Mesenchymal stem cell (in vitro differentiated cells and primary cell): Measurements from ENCODE around the gene INPP5A.
A peak's percentile ranks its signal among the peaks of the same experiment; 100 is the strongest.

Source experiments
- DNase-seq: peaks from one replicate; pipeline ENCODE4 v3.0.0-alpha.2; 2013
- H2AFZ ChIP-seq: one replicate; pipeline ENCODE4 v1.6.1; 2013; ENCODE audit warnings: low read depth, mild to moderate bottlenecking, control low read depth, inconsistent platforms, low read length, moderate library complexity
- H2AK5ac ChIP-seq: 2 replicates; pipeline ENCODE4 v1.6.1; 2013; ENCODE audit warnings: low read length, moderate library complexity, mild to moderate bottlenecking, inconsistent platforms; ENCODE audit not compliant: severe bottlenecking
- H2BK120ac ChIP-seq: one replicate; pipeline ENCODE4 v1.6.1; 2013; ENCODE audit warnings: low read depth, mild to moderate bottlenecking, inconsistent platforms, low read length, moderate library complexity
- H2BK12ac ChIP-seq, 2 experiments: one replicate each; pipeline ENCODE4 v1.6.1; 2013; ENCODE audit warnings: inconsistent platforms in 2 of 2, low read length in 2 of 2, mild to moderate bottlenecking in 2 of 2, moderate library complexity in 2 of 2, control low read depth in 1 of 2
- H2BK15ac ChIP-seq: one replicate; pipeline ENCODE4 v1.6.1; 2013; ENCODE audit warnings: mild to moderate bottlenecking, low read depth, inconsistent platforms; ENCODE audit not compliant: poor library complexity, severe bottlenecking
- H2BK5ac ChIP-seq: 2 replicates; pipeline ENCODE4 v1.6.1; 2013; ENCODE audit warnings: low read depth, mild to moderate bottlenecking, low read length, control low read depth, inconsistent platforms; ENCODE audit not compliant: poor library complexity, severe bottlenecking
- H3K14ac ChIP-seq, 2 experiments: one replicate each; pipeline ENCODE4 v1.6.1; 2013; ENCODE audit warnings: inconsistent platforms in 2 of 2, low read length in 2 of 2, control low read depth in 1 of 2, mild to moderate bottlenecking in 1 of 2, moderate library complexity in 1 of 2
- H3K18ac ChIP-seq, 2 experiments: one replicate each; pipeline ENCODE4 v1.6.1; 2013; ENCODE audit warnings: inconsistent platforms in 2 of 2, low read length in 2 of 2, control low read depth in 1 of 2, low read depth in 1 of 2, mild to moderate bottlenecking in 1 of 2
- H3K23ac ChIP-seq, 2 experiments: one replicate each; pipeline ENCODE4 v1.6.1; 2013; ENCODE audit warnings: inconsistent platforms in 2 of 2, low read length in 2 of 2, mild to moderate bottlenecking in 2 of 2, moderate library complexity in 2 of 2, control low read depth in 1 of 2
- H3K27ac ChIP-seq: 2 replicates; pipeline ENCODE4 v1.5.1; 2013; ENCODE audit warnings: mild to moderate bottlenecking, moderate library complexity, low read length, control low read depth, inconsistent platforms; ENCODE audit not compliant: poor library complexity, severe bottlenecking
- H3K27me3 ChIP-seq, 2 experiments: 2 replicates each; pipeline versions ENCODE4 v1.6.1 to v1.7.0; 2013; ENCODE audit warnings: low read length in 2 of 2, mild to moderate bottlenecking in 2 of 2, moderate library complexity in 2 of 2, control low read depth in 1 of 2, inconsistent platforms in 1 of 2; ENCODE audit not compliant: control insufficient read depth in 1 of 2, insufficient read depth in 1 of 2
- H3K36me3 ChIP-seq, 2 experiments: 2 replicates each; pipeline versions ENCODE4 v1.6.1 to v1.7.0; 2013; ENCODE audit warnings: low read length in 2 of 2, control low read depth in 1 of 2, inconsistent platforms in 1 of 2, low read depth in 1 of 2, mild to moderate bottlenecking in 1 of 2; ENCODE audit not compliant: insufficient read depth in 2 of 2, control insufficient read depth in 1 of 2
- H3K4ac ChIP-seq, 2 experiments: one replicate each; pipeline ENCODE4 v1.6.1; 2013; ENCODE audit warnings: inconsistent platforms in 2 of 2, low read length in 2 of 2, mild to moderate bottlenecking in 2 of 2, moderate library complexity in 2 of 2, control low read depth in 1 of 2, low read depth in 1 of 2
- H3K4me1 ChIP-seq: 2 replicates; pipeline ENCODE4 v1.6.1; 2013; ENCODE audit warnings: low read depth, low read length, control low read depth; ENCODE audit not compliant: control insufficient read depth, insufficient read depth
- H3K4me2 ChIP-seq: 2 replicates; pipeline ENCODE4 v1.6.1; 2013; ENCODE audit warnings: low read length, mild to moderate bottlenecking, inconsistent platforms; ENCODE audit not compliant: poor library complexity, severe bottlenecking
- H3K4me3 ChIP-seq, 2 experiments: 2 replicates each; pipeline versions ENCODE4 v1.5.1 to v1.7.0; 2013; ENCODE audit warnings: low read length in 2 of 2, mild to moderate bottlenecking in 2 of 2, control low read depth in 1 of 2, low read depth in 1 of 2; ENCODE audit not compliant: insufficient read depth in 1 of 2
- H3K79me1 ChIP-seq: replicated peaks from 2 replicates; pipeline ENCODE4 v1.6.1; 2013; ENCODE audit warnings: mild to moderate bottlenecking, control low read depth, low read length, inconsistent platforms; ENCODE audit not compliant: poor library complexity, severe bottlenecking
- H3K9ac ChIP-seq: 2 replicates; pipeline ENCODE4 v1.7.0; 2013; ENCODE audit warnings: mild to moderate bottlenecking, low read length, moderate library complexity
- H3K9me3 ChIP-seq: 2 replicates; pipeline ENCODE4 v1.7.0; 2013; ENCODE audit warnings: mild to moderate bottlenecking, low read length; ENCODE audit not compliant: control insufficient read depth
- H4K8ac ChIP-seq: one replicate; pipeline ENCODE4 v1.6.1; 2013; ENCODE audit warnings: inconsistent platforms, mild to moderate bottlenecking, low read length, moderate library complexity
- H4K91ac ChIP-seq: one replicate; pipeline ENCODE4 v1.6.1; 2013; ENCODE audit warnings: mild to moderate bottlenecking, low read length, inconsistent platforms
- WGBS: methylation state at CpG from one replicate; pipeline ENCODE4 v1.1.7; 2013; ENCODE audit warnings: mixed read lengths; 5-methylcytosine and 5-hydroxymethylcytosine counted together

The INPP5A gene

GRCh38 chr10:132813001-132813401, 275.4 kb downstream of the INPP5A start:
- no peak overlapping the region for H2BK15ac ChIP-seq
- H3K4me3 ChIP-seq = no peak overlapping the region
- no peaks in the 10 kb centered on the region for H3K9me3 ChIP-seq
- no peak overlapping the region for H3K4ac ChIP-seq
- DNase-seq = no peak
- H3K79me1 ChIP-seq = no peaks in the 10 kb centered on the region
- H3K27me3 ChIP-seq = peaks cover 4 to 61% of the 10 kb centered on the region in 2 experiments
- H3K4me2 ChIP-seq = no peak overlapping the region
- no peak overlapping the region for H2BK120ac ChIP-seq
- no peaks in the 10 kb centered on the region for H3K36me3 ChIP-seq
- H3K4me1 ChIP-seq = peaks cover 4% of the 10 kb centered on the region
- no peak overlapping the region for H2AFZ ChIP-seq
- H3K14ac ChIP-seq = no peak overlapping the region
- no peak overlapping the region for H3K18ac ChIP-seq
- no peak overlapping the region for H4K91ac ChIP-seq
- no peak overlapping the region for H3K27ac ChIP-seq
- H2BK12ac ChIP-seq = no peak overlapping the region
- no peak overlapping the region for H3K23ac ChIP-seq
- no peak overlapping the region for H4K8ac ChIP-seq
- WGBS = 90% methylated on average over 10 of the region's 10 CpGs
- no peak overlapping the region for H2BK5ac ChIP-seq
- no peak overlapping the region for H2AK5ac ChIP-seq
- no peak overlapping the region for H3K9ac ChIP-seq

DNA sequence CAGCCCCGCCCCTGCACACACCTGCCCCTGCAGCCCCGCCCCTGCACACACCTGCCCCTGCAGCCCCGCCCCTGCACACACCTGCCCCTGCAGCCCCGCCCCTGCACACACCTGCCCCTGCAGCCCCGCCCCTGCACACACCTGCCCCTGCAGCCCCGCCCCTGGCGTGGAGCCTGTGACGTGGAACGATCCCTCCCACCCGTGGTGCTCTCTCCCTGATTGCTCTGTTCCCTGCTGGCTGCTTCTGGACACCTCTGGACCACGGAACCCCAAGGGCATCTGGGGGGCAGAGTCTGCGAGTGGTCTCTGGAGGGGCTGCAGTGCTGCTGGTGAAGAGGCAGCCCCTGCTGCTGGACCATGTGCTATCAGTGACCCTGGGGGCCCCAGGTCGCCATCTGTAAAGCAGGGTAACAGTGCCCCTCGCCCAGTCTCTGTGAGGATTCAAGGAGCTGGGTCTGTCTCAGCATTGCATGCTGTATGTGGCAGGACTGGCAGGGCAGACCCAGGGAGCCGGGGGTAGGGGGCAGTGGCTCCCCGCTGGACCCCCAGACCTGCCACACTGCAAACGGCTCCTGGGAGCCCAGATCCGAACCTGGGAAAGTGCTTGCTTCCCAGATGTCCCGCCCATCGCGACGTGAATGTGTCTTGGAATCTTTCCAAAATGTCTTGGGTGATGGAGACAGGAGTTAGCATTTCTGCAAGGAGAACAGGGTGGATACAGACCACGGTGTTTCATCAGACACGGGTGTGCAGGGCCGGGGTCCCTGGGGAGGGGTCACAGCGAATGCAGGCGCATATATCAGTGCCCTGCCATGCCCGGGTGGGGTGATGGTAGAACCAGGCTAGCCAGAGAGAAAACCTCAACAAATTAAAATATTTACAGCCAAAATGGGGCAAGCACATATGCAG, 276.2 kb downstream of the INPP5A start:
- H2BK120ac ChIP-seq = no peak overlapping the region
- H3K27me3 ChIP-seq = peaks cover 4 to 58% of the 10 kb centered on the region in 2 experiments
- no peaks in the 10 kb centered on the region for H3K79me1 ChIP-seq
- peaks cover 4% of the 10 kb centered on the region for H3K4me1 ChIP-seq
- 84% methylated on average over 24 of the region's 28 CpGs for WGBS
- H3K4me3 ChIP-seq = peak overlapping the region in 1 of 2 experiments; percentile 26
- H3K36me3 ChIP-seq = no peaks in the 10 kb centered on the region
- H4K91ac ChIP-seq = no peak overlapping the region
- H3K9ac ChIP-seq = no peak overlapping the region
- H3K23ac ChIP-seq = no peak overlapping the region
- no peak overlapping the region for H3K4ac ChIP-seq
- no peak overlapping the region for H2BK5ac ChIP-seq
- H3K9me3 ChIP-seq = no peaks in the 10 kb centered on the region
- no peak overlapping the region for H3K14ac ChIP-seq
- H2BK15ac ChIP-seq = no peak overlapping the region
- H2BK12ac ChIP-seq = no peak overlapping the region
- H4K8ac ChIP-seq = no peak overlapping the region
- DNase-seq = no peak
- H3K4me2 ChIP-seq = no peak overlapping the region
- no peak overlapping the region for H2AFZ ChIP-seq
- no peak overlapping the region for H2AK5ac ChIP-seq
- no peak overlapping the region for H3K18ac ChIP-seq
- H3K27ac ChIP-seq = no peak overlapping the region

- H3K9ac ChIP-seq = no peak overlapping the region
- no peak overlapping the region for H4K8ac ChIP-seq
- H3K4me2 ChIP-seq = no peak overlapping the region
Measured at GRCh38 chr10:132814469-132814856, 276.9 kb downstream of the INPP5A start.

DNA sequence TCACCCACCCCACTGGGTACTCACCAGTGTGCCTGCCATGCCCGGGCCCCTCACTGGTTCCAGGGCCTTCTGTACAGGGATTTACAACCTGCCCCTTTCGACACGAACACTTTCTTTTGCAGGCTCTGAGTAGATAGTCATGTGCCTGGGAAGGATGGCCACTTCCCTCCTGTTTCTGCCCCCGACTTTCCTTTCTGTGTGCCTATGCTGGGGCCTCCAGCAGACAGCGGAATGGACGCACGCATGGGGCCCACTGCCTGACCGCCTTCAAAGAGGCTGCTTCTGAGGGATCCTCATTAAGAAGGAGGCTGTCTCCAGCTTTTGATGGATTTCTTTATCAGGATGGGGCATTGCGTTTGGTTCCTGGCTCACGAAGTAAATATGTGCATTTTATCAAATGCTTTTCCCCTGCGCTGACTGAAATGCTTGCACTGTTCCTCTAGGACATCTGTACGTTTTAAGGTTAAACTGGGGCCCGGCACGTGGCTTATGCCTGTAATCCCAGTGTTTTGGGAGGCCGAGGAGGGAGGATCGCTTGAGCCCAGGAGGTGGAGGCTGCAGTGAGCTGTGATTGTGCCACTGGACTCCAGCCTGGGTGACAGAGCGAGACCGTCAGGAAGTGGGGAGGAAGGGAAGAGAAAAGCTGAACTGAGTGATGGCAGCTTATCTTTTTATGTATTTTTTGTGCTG, 277.7 kb downstream of the INPP5A start:
- H2AFZ ChIP-seq = no peak overlapping the region
- no peak overlapping the region for H3K4me3 ChIP-seq
- H3K9me3 ChIP-seq = peaks cover 13% of the 10 kb centered on the region
- no peak overlapping the region for H2AK5ac ChIP-seq
- H3K14ac ChIP-seq = no peak overlapping the region
- H3K4me1 ChIP-seq = peaks cover 4% of the 10 kb centered on the region
- H2BK5ac ChIP-seq = no peak overlapping the region
- no peak overlapping the region for H2BK120ac ChIP-seq
- no peaks in the 10 kb centered on the region for H3K36me3 ChIP-seq
- no peak overlapping the region for H3K27ac ChIP-seq
- no peaks in the 10 kb centered on the region for H3K79me1 ChIP-seq
- no peak overlapping the region for H3K4ac ChIP-seq
- no peak overlapping the region for H3K23ac ChIP-seq
- no peak overlapping the region for H4K8ac ChIP-seq
- H4K91ac ChIP-seq = no peak overlapping the region
- H3K27me3 ChIP-seq = peaks cover 4 to 59% of the 10 kb centered on the region in 2 experiments
- H2BK15ac ChIP-seq = no peak overlapping the region
- no peak overlapping the region for H3K9ac ChIP-seq
- 88% methylated on average over 17 of the region's 18 CpGs for WGBS
- no peak overlapping the region for H3K4me2 ChIP-seq
- H2BK12ac ChIP-seq = no peak overlapping the region
- no peak overlapping the region for H3K18ac ChIP-seq
- DNase-seq = no peak

More at GRCh38 chr10:132814469-132814856, 276.9 kb downstream of the INPP5A start:
- Histone ChIP-seq H2BK5ac (no peak overlapping the region), H3K4ac (no peak overlapping the region), H3K9me3 (peaks cover 6% of the 10 kb centered on the region), H3K36me3 (no peaks in the 10 kb centered on the region), H3K4me1 (peaks cover 4% of the 10 kb centered on the region), H3K4me3 (no peak overlapping the region), H4K91ac (no peak overlapping the region), H3K79me1 (no peaks in the 10 kb centered on the region), H3K18ac (no peak overlapping the region), H2AK5ac (no peak overlapping the region), H3K27me3 (peaks cover 4 to 61% of the 10 kb centered on the region in 2 experiments), H2BK15ac (no peak overlapping the region), H2BK120ac (no peak overlapping the region), H2BK12ac (no peak overlapping the region), H3K23ac (no peak overlapping the region), H3K27ac (no peak overlapping the region), H2AFZ (no peak overlapping the region), H3K14ac (no peak overlapping the region)
- no peak for DNase-seq
- WGBS = 89% methylated on average over 16 of the region's 16 CpGs
